OCI-LY7 (cell line): Measurements from ENCODE around the gene AHCYL1. TPM values are rescaled to one million over a fixed set of nuclear protein-coding genes. Genes with fewer than 3 reads are reported as not detected.

Experiments
- BruUV-seq: library from RNA; stranded (reverse); fragments of 400-500 nt; replicated peaks from 2 replicates; lab custom pipeline; 2021; lab: Mats Ljungman, UMichigan
- CTCF ChIA-PET: fragments of 300-600 bp; sonication (Branson Sonifier 250); formaldehyde crosslinking; loops from one replicate; lab custom pipeline; 2022; ENCODE audit warnings: antibody characterized with exemption; ENCODE audit not compliant: unreplicated experiment; lab: Charles Lee
- POLR2A ChIA-PET: fragments of 300-600 bp; sonication (Branson Sonifier 250); formaldehyde crosslinking; loops from one replicate; lab custom pipeline; 2022; ENCODE audit warnings: antibody characterized with exemption; lab: Charles Lee
- DNase-seq: peaks from one replicate; pipeline ENCODE4 v3.0.0-alpha.2; 2015; ENCODE audit warnings: low spot score
- H2AFZ ChIP-seq: fragments of 200-600 bp; sonication (generic), shearing (Covaris generic); 2 replicates; pipeline ENCODE4 v1.6.1; 2014; ENCODE audit warnings: mild to moderate bottlenecking, antibody characterized with exemption, low read length, moderate library complexity
- H3K27ac ChIP-seq: fragments of 200-600 bp; sonication (generic); 2 replicates; pipeline ENCODE4 v1.5.1; 2014; ENCODE audit warnings: mixed run types, low read depth, mild to moderate bottlenecking, moderate library complexity, low read length, inconsistent platforms; ENCODE audit not compliant: poor library complexity, severe bottlenecking
- H3K36me3 ChIP-seq: fragments of 200-600 bp; sonication (generic); 2 replicates; pipeline ENCODE4 v1.6.1; 2014; ENCODE audit warnings: mild to moderate bottlenecking, antibody characterized with exemption, low read length, moderate library complexity, mixed read lengths; ENCODE audit not compliant: insufficient read depth
- H3K4me1 ChIP-seq: fragments of 200-600 bp; sonication (generic); 2 replicates; pipeline ENCODE4 v1.5.1; 2014; ENCODE audit warnings: mild to moderate bottlenecking, low read length; ENCODE audit not compliant: insufficient read depth, poor library complexity, severe bottlenecking
- H3K4me2 ChIP-seq: fragments of 200-600 bp; sonication (generic); 2 replicates; pipeline ENCODE4 v1.6.1; 2014; ENCODE audit warnings: mild to moderate bottlenecking, low read length
- H3K4me3 ChIP-seq: fragments of 200-600 bp; sonication (generic); 2 replicates; pipeline ENCODE4 v1.5.1; 2014; ENCODE audit warnings: mild to moderate bottlenecking, low read depth, low read length; ENCODE audit not compliant: poor library complexity, severe bottlenecking
- H3K79me2 ChIP-seq: fragments of 200-600 bp; sonication (generic); 2 replicates; pipeline ENCODE4 v1.6.1; 2016; ENCODE audit warnings: low read depth, mild to moderate bottlenecking, low read length, moderate library complexity, mixed read lengths; ENCODE audit not compliant: insufficient read depth
- H3K9me2 ChIP-seq: fragments of 200-600 bp; sonication (generic); 2 replicates; pipeline ENCODE4 v1.6.1; 2016; ENCODE audit warnings: mild to moderate bottlenecking, low read length, mixed read lengths; ENCODE audit not compliant: insufficient read depth
- H3K9me3 ChIP-seq: fragments of 200-600 bp; sonication (generic); 2 replicates; pipeline ENCODE4 v1.6.1; 2014; ENCODE audit warnings: mild to moderate bottlenecking, mixed run types, low read length, mixed read lengths
- H4K20me1 ChIP-seq: fragments of 200-600 bp; sonication (generic); 2 replicates; pipeline ENCODE4 v1.6.1; 2014; ENCODE audit warnings: mild to moderate bottlenecking, antibody characterized with exemption, low read length, moderate library complexity, mixed read lengths; ENCODE audit not compliant: insufficient read depth
- EZH2phosphoT487 ChIP-seq: fragments of 200-600 bp; sonication (generic); IDR thresholded peaks from 2 replicates; pipeline ENCODE4 v1.6.1; 2018; ENCODE audit warnings: low read depth, borderline replicate concordance, mild to moderate bottlenecking, mixed run types, antibody characterized with exemption, low read length, moderate library complexity, mixed read lengths
- intact Hi-C: fragments of 100-400 bp; cut with micrococcal nuclease; formaldehyde crosslinking; loops from one replicate; pipeline ENCODE4 v1.10.0; 2022; ENCODE audit not compliant: unreplicated experiment
- total RNA-seq, 2 experiments: library from RNA; depleted of rRNA in 1 of 2; stranded (reverse); fragments of >200 nt in 1 of 2; shearing (Covaris generic) in 1 of 2; gene quantifications; 2 replicates each; pipeline ENCODE4 v1.2.3, GENCODE V29; 2014 to 2022
- TF ChIP-seq, protein P1 (sequence below): fragments of 200-600 bp; sonication (generic); conservative IDR thresholded peaks from 2 replicates; pipeline ENCODE4 v1.5.1; 2014; ENCODE audit warnings: mild to moderate bottlenecking, antibody characterized with exemption, low read length, moderate library complexity, mixed read lengths

The AHCYL1 gene
- total RNA-seq, 2 experiments from 2014 or later: 20.5 to 45.5 TPM

GRCh38 chr1:109988349-109988914, 3.9 kb downstream of the AHCYL1 start:
- Histone ChIP-seq H3K4me2 (no peak overlapping the region), H3K27ac (no peak overlapping the region), H4K20me1 (0 out of 2 replicates have a peak, but pooled peaks cover 19% of the 10 kb centered on the region), H3K36me3 (peaks cover 6% of the 10 kb centered on the region), H3K4me3 (no peak overlapping the region), H2AFZ (no peak overlapping the region), H3K4me1 (peaks cover 41% of the 10 kb centered on the region), H3K9me3 (no peaks in the 10 kb centered on the region), H3K79me2 (peaks cover 35% of the 10 kb centered on the region; the same call in 1 of the 2 replicates), H3K9me2 (no peaks in the 10 kb centered on the region)
- CTCF ChIA-PET: no interaction called here
- no TSS peak for BruUV-seq
- no peak for TF ChIP-seq EZH2phosphoT487
- TF ChIP-seq, protein P1, sequence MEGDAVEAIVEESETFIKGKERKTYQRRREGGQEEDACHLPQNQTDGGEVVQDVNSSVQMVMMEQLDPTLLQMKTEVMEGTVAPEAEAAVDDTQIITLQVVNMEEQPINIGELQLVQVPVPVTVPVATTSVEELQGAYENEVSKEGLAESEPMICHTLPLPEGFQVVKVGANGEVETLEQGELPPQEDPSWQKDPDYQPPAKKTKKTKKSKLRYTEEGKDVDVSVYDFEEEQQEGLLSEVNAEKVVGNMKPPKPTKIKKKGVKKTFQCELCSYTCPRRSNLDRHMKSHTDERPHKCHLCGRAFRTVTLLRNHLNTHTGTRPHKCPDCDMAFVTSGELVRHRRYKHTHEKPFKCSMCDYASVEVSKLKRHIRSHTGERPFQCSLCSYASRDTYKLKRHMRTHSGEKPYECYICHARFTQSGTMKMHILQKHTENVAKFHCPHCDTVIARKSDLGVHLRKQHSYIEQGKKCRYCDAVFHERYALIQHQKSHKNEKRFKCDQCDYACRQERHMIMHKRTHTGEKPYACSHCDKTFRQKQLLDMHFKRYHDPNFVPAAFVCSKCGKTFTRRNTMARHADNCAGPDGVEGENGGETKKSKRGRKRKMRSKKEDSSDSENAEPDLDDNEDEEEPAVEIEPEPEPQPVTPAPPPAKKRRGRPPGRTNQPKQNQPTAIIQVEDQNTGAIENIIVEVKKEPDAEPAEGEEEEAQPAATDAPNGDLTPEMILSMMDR: no peak
- DNase-seq: no peak
- intact Hi-C loops: no loop called here
- POLR2A ChIA-PET: interaction anchor here (1.5 kb wide), 1 partner anchor 10 kb away, joined by 7 read pairs; no protein-coding TSS in a partner anchor

DNA sequence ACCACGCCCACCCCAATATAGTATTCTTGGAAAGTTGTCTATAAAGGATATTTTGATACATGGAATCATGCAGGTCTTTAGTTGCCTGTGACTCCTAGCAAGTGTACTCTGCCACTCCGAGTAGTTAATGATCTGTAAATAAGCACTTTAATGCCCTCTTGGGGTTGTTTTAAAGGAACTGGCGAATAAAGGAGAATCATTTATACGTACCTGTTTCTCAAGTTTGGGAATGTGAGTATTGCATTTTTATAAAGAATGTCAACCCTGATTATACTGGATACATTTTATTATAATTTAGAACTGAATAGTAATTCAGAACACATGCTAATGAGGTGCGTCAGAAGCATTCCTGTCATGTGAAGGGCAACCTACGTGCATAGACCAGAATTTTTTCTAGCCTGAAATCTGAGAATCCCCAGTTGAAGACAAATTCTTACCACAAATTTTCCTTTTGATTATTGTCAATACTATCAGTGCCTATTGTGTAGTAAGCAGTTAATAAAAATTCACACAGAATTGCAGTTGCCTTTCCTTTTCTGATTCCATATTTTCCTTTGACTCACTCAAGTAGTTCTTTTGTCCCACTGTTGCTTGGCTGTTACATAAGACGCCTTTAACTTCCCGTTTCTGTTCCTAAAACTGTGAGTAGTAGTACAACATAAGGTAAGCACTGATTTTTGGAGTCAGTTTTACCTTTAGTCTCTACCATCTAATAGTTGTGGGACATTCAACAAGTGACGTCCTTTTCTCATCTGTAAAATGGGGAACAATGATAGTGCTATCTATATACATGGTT, 5.1 kb downstream of the AHCYL1 start:
- peak overlapping the region; percentile 27 for H3K4me2 ChIP-seq
- peaks cover 35% of the 10 kb centered on the region; the same call in 1 of the 2 replicates for H3K79me2 ChIP-seq
- DNase-seq: peak; percentile 44
- H3K4me1 ChIP-seq: peaks cover 41% of the 10 kb centered on the region
- no TSS peak for BruUV-seq
- no peak for TF ChIP-seq EZH2phosphoT487
- TF ChIP-seq, protein P1: no peak
- H3K4me3 ChIP-seq: no peak overlapping the region
- H3K27ac ChIP-seq: no peak overlapping the region
- CTCF ChIA-PET: no interaction called here
- H3K36me3 ChIP-seq: peaks cover 6% of the 10 kb centered on the region
- H2AFZ ChIP-seq: no peak overlapping the region
- POLR2A ChIA-PET: no interaction called here
- H3K9me3 ChIP-seq: no peaks in the 10 kb centered on the region
- 0 out of 2 replicates have a peak, but pooled peaks cover 19% of the 10 kb centered on the region for H4K20me1 ChIP-seq
- H3K9me2 ChIP-seq: no peaks in the 10 kb centered on the region
- intact Hi-C loops: no loop called here
